Lower lobe of right lung (tissue), 2 donors: Measurements from ENCODE around the gene HTRA1. TPM values are rescaled to one million over a fixed set of nuclear protein-coding genes. Genes with fewer than 3 reads are reported as not detected.

ENCODE experiments used
- ATAC-seq, 2 donors: fragments of 200-7000 bp; cut with Tn5 transposase; one replicate each; pipeline ENCODE4 v1.9.1; 2020 to 2022; ENCODE audit warnings: mild to moderate bottlenecking in 2 of 2, moderate library complexity in 2 of 2
- DNase-seq: peaks from one replicate; pipeline ENCODE4 v3.0.0-alpha.2; 2020
- H3K27ac ChIP-seq: fragments of 200-600 bp; one replicate; pipeline ENCODE4 v1.8.0; 2022
- H3K27me3 ChIP-seq: fragments of 200-600 bp; one replicate; pipeline ENCODE4 v1.8.0; 2022; ENCODE audit warnings: low read depth
- H3K36me3 ChIP-seq: fragments of 200-600 bp; one replicate; pipeline ENCODE4 v1.8.0; 2022; ENCODE audit warnings: mild to moderate bottlenecking
- H3K4me1 ChIP-seq: fragments of 200-600 bp; one replicate; pipeline ENCODE4 v1.8.0; 2022
- H3K4me3 ChIP-seq: fragments of 200-600 bp; one replicate; pipeline ENCODE4 v1.8.0; 2022; ENCODE audit warnings: mild to moderate bottlenecking
- H3K9me3 ChIP-seq: fragments of 200-600 bp; one replicate; pipeline ENCODE4 v1.8.0; 2022
- intact Hi-C: fragments of 100-400 bp; cut with DNase I; formaldehyde crosslinking; loops from one replicate; pipeline ENCODE4 v1.11.0; 2022
- total RNA-seq: library from RNA; stranded (reverse); fragmentation: NEBNext Ultra II Directional; extraction: Animal tissue kit (Norgen Biotek cat#: 25700); gene quantifications from one replicate; pipeline ENCODE4 v1.2.1, GENCODE V29; 2021
- TF ChIP-seq, protein P1 (sequence below): fragments of 200-600 bp; IDR thresholded peaks from one replicate; pipeline ENCODE4 v1.8.0; 2022; ENCODE audit warnings: antibody characterized with exemption, mild to moderate bottlenecking
- donor health status: DM: no; HTN: yes; CAD: no; lungs with severe emphysema.

HTRA1 gene
- total RNA-seq, 1 donor from 2014 or later: 45.3 TPM

- TF ChIP-seq, protein P1, sequence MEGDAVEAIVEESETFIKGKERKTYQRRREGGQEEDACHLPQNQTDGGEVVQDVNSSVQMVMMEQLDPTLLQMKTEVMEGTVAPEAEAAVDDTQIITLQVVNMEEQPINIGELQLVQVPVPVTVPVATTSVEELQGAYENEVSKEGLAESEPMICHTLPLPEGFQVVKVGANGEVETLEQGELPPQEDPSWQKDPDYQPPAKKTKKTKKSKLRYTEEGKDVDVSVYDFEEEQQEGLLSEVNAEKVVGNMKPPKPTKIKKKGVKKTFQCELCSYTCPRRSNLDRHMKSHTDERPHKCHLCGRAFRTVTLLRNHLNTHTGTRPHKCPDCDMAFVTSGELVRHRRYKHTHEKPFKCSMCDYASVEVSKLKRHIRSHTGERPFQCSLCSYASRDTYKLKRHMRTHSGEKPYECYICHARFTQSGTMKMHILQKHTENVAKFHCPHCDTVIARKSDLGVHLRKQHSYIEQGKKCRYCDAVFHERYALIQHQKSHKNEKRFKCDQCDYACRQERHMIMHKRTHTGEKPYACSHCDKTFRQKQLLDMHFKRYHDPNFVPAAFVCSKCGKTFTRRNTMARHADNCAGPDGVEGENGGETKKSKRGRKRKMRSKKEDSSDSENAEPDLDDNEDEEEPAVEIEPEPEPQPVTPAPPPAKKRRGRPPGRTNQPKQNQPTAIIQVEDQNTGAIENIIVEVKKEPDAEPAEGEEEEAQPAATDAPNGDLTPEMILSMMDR: no peak
- intact Hi-C loops: no loop called here
Measured at GRCh38 chr10:122467701-122468100, 6.3 kb downstream of the HTRA1 start.

GRCh38 chr10:122468307-122468925, 7.1 kb downstream of the HTRA1 start:
- Histone ChIP-seq H3K4me3 (no peak overlapping the region), H3K9me3 (no peaks in the 10 kb centered on the region), H3K36me3 (no peaks in the 10 kb centered on the region), H3K27ac (no peak overlapping the region), H3K4me1 (peaks cover 6% of the 10 kb centered on the region), H3K27me3 (peaks cover 7% of the 10 kb centered on the region)
- DNase-seq: no peak
- TF ChIP-seq, protein P1: no peak
- no peak for ATAC-seq
- intact Hi-C loops: no loop called here

More at GRCh38 chr10:122467701-122468100, 6.3 kb downstream of the HTRA1 start:
- Histone ChIP-seq H3K4me3 (no peak overlapping the region), H3K27me3 (peaks cover 7% of the 10 kb centered on the region), H3K4me1 (peaks cover 12% of the 10 kb centered on the region), H3K9me3 (no peaks in the 10 kb centered on the region), H3K36me3 (no peaks in the 10 kb centered on the region), H3K27ac (no peak overlapping the region)
- DNase-seq (no peak), ATAC-seq (no peak)

- Histone ChIP-seq H3K4me3 (no peak overlapping the region), H3K27me3 (no peaks in the 10 kb centered on the region), H3K27ac (no peak overlapping the region), H3K36me3 (no peaks in the 10 kb centered on the region), H3K4me1 (peaks cover 10% of the 10 kb centered on the region), H3K9me3 (no peaks in the 10 kb centered on the region)
- ATAC-seq: peak; percentile 52 to 61
- intact Hi-C loops: no loop called here
- DNase-seq: no peak
- TF ChIP-seq, protein P1: no peak
Measured at GRCh38 chr10:122468926-122469781, 7.8 kb downstream of the HTRA1 start.

- Histone ChIP-seq H3K27me3 (no peaks in the 10 kb centered on the region), H3K4me3 (no peak overlapping the region), H3K36me3 (no peaks in the 10 kb centered on the region), H3K27ac (no peak overlapping the region), H3K4me1 (peaks cover 17% of the 10 kb centered on the region), H3K9me3 (no peaks in the 10 kb centered on the region)
- DNase-seq (no peak), ATAC-seq (no peak)
- intact Hi-C loops: no loop called here
- TF ChIP-seq, protein P1: no peak
Measured at GRCh38 chr10:122469848-122470247, 8.5 kb downstream of the HTRA1 start.

DNA sequence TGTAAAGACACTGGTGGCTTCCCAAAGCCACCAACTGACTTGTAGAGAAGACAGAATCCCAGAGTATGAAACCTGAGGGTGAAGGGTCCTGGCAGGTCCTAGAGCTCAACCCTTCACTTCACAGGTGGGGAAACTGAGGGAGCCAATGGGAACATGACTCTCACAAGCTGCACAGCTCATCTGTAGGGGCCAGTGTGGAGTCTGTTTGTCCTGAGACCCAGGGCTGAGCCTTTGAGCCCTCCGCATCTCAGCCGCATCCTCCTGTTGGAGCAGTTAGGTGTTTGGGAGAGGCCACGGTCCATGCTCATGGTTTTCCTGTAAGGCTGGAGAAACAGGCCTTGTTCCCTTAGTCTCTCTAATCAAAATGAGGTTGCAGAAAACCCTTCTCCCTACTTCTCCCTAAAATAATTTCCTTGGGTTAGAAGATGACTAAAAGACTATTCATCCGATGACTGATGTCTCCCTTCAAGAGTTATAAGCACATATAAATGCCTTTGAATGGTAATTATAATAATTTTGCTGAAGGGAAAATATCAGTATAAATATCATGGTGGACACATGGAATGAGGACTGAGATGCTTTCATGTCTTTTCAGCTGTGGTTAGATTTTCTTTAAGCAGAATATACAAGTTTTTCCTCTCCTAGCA, 10.3 kb downstream of the HTRA1 start:
- Histone ChIP-seq H3K27me3 (no peaks in the 10 kb centered on the region), H3K27ac (no peak overlapping the region), H3K4me3 (no peak overlapping the region), H3K36me3 (no peaks in the 10 kb centered on the region), H3K9me3 (no peaks in the 10 kb centered on the region), H3K4me1 (peaks cover 33% of the 10 kb centered on the region)
- TF ChIP-seq, protein P1: no peak
- no peak for DNase-seq
- no peak for ATAC-seq
- intact Hi-C loops: no loop called here
